HUES6 (cell line): ENCODE data around the gene SLC17A7.

Source experiments
- H3K27ac ChIP-seq: 2 replicates; pipeline ENCODE4 v1.7.0; 2013; ENCODE audit warnings: low read depth, mild to moderate bottlenecking, low read length, inconsistent platforms
- H3K27me3 ChIP-seq: 2 replicates; pipeline ENCODE4 v1.6.1; 2013; ENCODE audit warnings: low read length; ENCODE audit not compliant: control insufficient read depth, insufficient read depth
- H3K36me3 ChIP-seq: 2 replicates; pipeline ENCODE4 v1.6.1; 2013; ENCODE audit warnings: low read length; ENCODE audit not compliant: control insufficient read depth, insufficient read depth
- H3K4me1 ChIP-seq: 2 replicates; pipeline ENCODE4 v1.6.1; 2013; ENCODE audit warnings: low read length; ENCODE audit not compliant: control insufficient read depth, insufficient read depth
- H3K4me3 ChIP-seq: 2 replicates; pipeline ENCODE4 v1.5.1; 2013; ENCODE audit warnings: low read depth, low read length
- H3K9ac ChIP-seq: one replicate; pipeline ENCODE4 v1.6.1; 2013; ENCODE audit warnings: mild to moderate bottlenecking, low read length
- H3K9me3 ChIP-seq: 2 replicates; pipeline ENCODE4 v1.6.1; 2013; ENCODE audit warnings: low read depth, low read length; ENCODE audit not compliant: control insufficient read depth, insufficient read depth

SLC17A7 gene

GRCh38 chr19:49441210-49441959 is at the start of gene SLC17A7:
Gene SLC17A7, minus strand, starts transcription at chr19:49441527. Its CDS starts 148 bp downstream, at chr19:49441379.
- Histone ChIP-seq H3K4me1 (peaks cover 18% of the 10 kb centered on the region), H3K27ac (no peak within 1 kb of the TSS), H3K27me3 (peaks cover 59% of the 10 kb centered on the region), H3K9me3 (no peaks in the 10 kb centered on the region), H3K36me3 (peaks cover under 1% of the 10 kb centered on the region; the same call in 1 of the 2 replicates), H3K9ac (no peak within 1 kb of the TSS), H3K4me3 (peak within 1 kb of the TSS; percentile 59)

GRCh38 chr19:49490287-49491029 is 49.1 kb upstream of the SLC17A7 start:
- no peaks in the 10 kb centered on the region for H3K27me3 ChIP-seq
- peak overlapping the region; percentile 99 for H3K27ac ChIP-seq
- no peak overlapping the region for H3K4me3 ChIP-seq
- H3K36me3 ChIP-seq, result peaks cover 52% of the 10 kb centered on the region
- no peaks in the 10 kb centered on the region for H3K9me3 ChIP-seq
- H3K9ac ChIP-seq, result peak overlapping the region; percentile 100
- H3K4me1 ChIP-seq, result no peaks in the 10 kb centered on the region

GRCh38 chr19:49489601-49490167 is 48.4 kb upstream of the SLC17A7 start:
- Histone ChIP-seq H3K9ac (peak overlapping the region; percentile 100), H3K36me3 (peaks cover 52% of the 10 kb centered on the region), H3K9me3 (no peaks in the 10 kb centered on the region), H3K27ac (peak overlapping the region; percentile 99), H3K4me1 (no peaks in the 10 kb centered on the region), H3K27me3 (no peaks in the 10 kb centered on the region), H3K4me3 (peak overlapping the region; percentile 98)

- H3K27ac ChIP-seq, result peak overlapping the region; percentile 99
- no peaks in the 10 kb centered on the region for H3K4me1 ChIP-seq
These were observed 47.7 kb upstream of the SLC17A7 start for GRCh38 chr19:49488863-49489537.

GRCh38 chr19:49488046-49488862 is 46.9 kb upstream of the SLC17A7 start:
- Histone ChIP-seq H3K36me3 (peaks cover 52% of the 10 kb centered on the region), H3K27me3 (no peaks in the 10 kb centered on the region), H3K4me3 (peak overlapping the region; percentile 98), H3K9me3 (no peaks in the 10 kb centered on the region), H3K27ac (peak overlapping the region; percentile 99), H3K4me1 (no peaks in the 10 kb centered on the region), H3K9ac (peak overlapping the region; percentile 100)

More at GRCh38 chr19:49488863-49489537, 47.7 kb upstream of the SLC17A7 start:
- H3K9me3 ChIP-seq, result no peaks in the 10 kb centered on the region
- H3K36me3 ChIP-seq, result peaks cover 52% of the 10 kb centered on the region
- no peaks in the 10 kb centered on the region for H3K27me3 ChIP-seq
- H3K4me3 ChIP-seq, result peak overlapping the region; percentile 98
- peak overlapping the region; percentile 100 for H3K9ac ChIP-seq

GRCh38 chr19:49487277-49488045 is 46.1 kb upstream of the SLC17A7 start, which contains the start of gene RPL13A:
Gene RPL13A, plus strand, starts transcription at chr19:49487608. Its CDS starts 22 bp downstream, at chr19:49487630.
- Histone ChIP-seq H3K36me3 (peaks cover 48% of the 10 kb centered on the region), H3K9me3 (no peaks in the 10 kb centered on the region), H3K4me1 (no peaks in the 10 kb centered on the region), H3K27me3 (no peaks in the 10 kb centered on the region), H3K9ac (peak within 1 kb of the TSS; percentile 100), H3K4me3 (peak within 1 kb of the TSS; percentile 98), H3K27ac (peak within 1 kb of the TSS; percentile 99)

- H3K4me3 ChIP-seq, result 0 out of 2 replicates have a peak overlapping the region, but pooled peaks have one; percentile 14
- peaks cover 41% of the 10 kb centered on the region for H3K36me3 ChIP-seq
- H3K9me3 ChIP-seq, result no peaks in the 10 kb centered on the region
- H3K4me1 ChIP-seq, result no peaks in the 10 kb centered on the region
- H3K9ac ChIP-seq, result peak overlapping the region; percentile 53
- no peak overlapping the region for H3K27ac ChIP-seq
- no peaks in the 10 kb centered on the region for H3K27me3 ChIP-seq
These were observed 45.5 kb upstream of the SLC17A7 start for GRCh38 chr19:49486710-49487276.

- no peaks in the 10 kb centered on the region for H3K27me3 ChIP-seq
- H3K4me1 ChIP-seq, result no peaks in the 10 kb centered on the region
- H3K9me3 ChIP-seq, result no peaks in the 10 kb centered on the region
- no peak overlapping the region for H3K4me3 ChIP-seq
- peak overlapping the region; percentile 8 for H3K9ac ChIP-seq
- H3K36me3 ChIP-seq, result peaks cover 36% of the 10 kb centered on the region
- no peak overlapping the region for H3K27ac ChIP-seq
These were observed 44.9 kb upstream of the SLC17A7 start for GRCh38 chr19:49486232-49486631.

GRCh38 chr19:49481020-49481683 is 39.8 kb upstream of the SLC17A7 start:
- H3K27me3 ChIP-seq, result no peaks in the 10 kb centered on the region
- H3K27ac ChIP-seq, result no peak overlapping the region
- no peaks in the 10 kb centered on the region for H3K36me3 ChIP-seq
- H3K9ac ChIP-seq, result no peak overlapping the region
- H3K9me3 ChIP-seq, result no peaks in the 10 kb centered on the region
- no peak overlapping the region for H3K4me3 ChIP-seq
- peaks cover 2% of the 10 kb centered on the region; the same call in 1 of the 2 replicates for H3K4me1 ChIP-seq
